Neural progenitor cell (in vitro differentiated cells): ENCODE measurements around the gene PPL. TPM values are rescaled to one million over a fixed set of nuclear protein-coding genes. Genes with fewer than 3 reads are reported as not detected.

Experiments used
- DNase-seq: peaks from one replicate; pipeline ENCODE4 v3.0.0-alpha.2; 2016; ENCODE audit warnings: low spot score
- H2AFZ ChIP-seq: fragments of 200-600 bp; sonication (generic); replicated peaks from 2 replicates; pipeline ENCODE4 v1.6.1; 2016; ENCODE audit warnings: antibody characterized with exemption
- H3F3A ChIP-seq: fragments of 200-600 bp; sonication (generic); 2 replicates; pipeline ENCODE4 v1.6.1; 2016; ENCODE audit warnings: antibody characterized with exemption, low read depth
- H3K27ac ChIP-seq: fragments of 200-600 bp; sonication (generic); 2 replicates; pipeline ENCODE4 v1.5.1; 2016; ENCODE audit warnings: mild to moderate bottlenecking
- H3K27me3 ChIP-seq: fragments of 200-600 bp; sonication (generic); 2 replicates; pipeline ENCODE4 v1.6.1; 2016; ENCODE audit warnings: mild to moderate bottlenecking, moderate library complexity
- H3K36me3 ChIP-seq: fragments of 200-600 bp; sonication (generic); 2 replicates; pipeline ENCODE4 v1.5.1; 2016
- H3K4me1 ChIP-seq: fragments of 200-600 bp; sonication (generic); 2 replicates; pipeline ENCODE4 v1.6.1; 2016; ENCODE audit warnings: mixed run types
- H3K4me2 ChIP-seq: fragments of 200-600 bp; sonication (generic); 2 replicates; pipeline ENCODE4 v1.6.1; 2016
- H3K4me3 ChIP-seq: fragments of 200-600 bp; sonication (generic); 2 replicates; pipeline ENCODE4 v1.5.1; 2016
- H3K79me2 ChIP-seq: fragments of 200-600 bp; sonication (generic); 2 replicates; pipeline ENCODE4 v1.6.1; 2016; ENCODE audit warnings: low read depth
- H3K9ac ChIP-seq: fragments of 200-600 bp; sonication (generic); 2 replicates; pipeline ENCODE4 v1.6.1; 2016
- H3K9me3 ChIP-seq: fragments of 200-600 bp; sonication (generic); 2 replicates; pipeline ENCODE4 v1.5.1; 2016; ENCODE audit warnings: low read depth
- H4K20me1 ChIP-seq: fragments of 200-600 bp; sonication (generic); 2 replicates; pipeline ENCODE4 v1.6.1; 2016; ENCODE audit warnings: low read depth
- H3K27ac Mint-ChIP-seq: 3 replicates; pipeline ENCODE4 v1.8.0; 2021; ENCODE audit warnings: mixed read lengths
- H3K27me3 Mint-ChIP-seq: 2 replicates; pipeline ENCODE4 v1.8.0; 2022; ENCODE audit warnings: low read depth, mild to moderate bottlenecking, inconsistent platforms, moderate library complexity, mixed read lengths; ENCODE audit not compliant: insufficient read depth
- H3K36me3 Mint-ChIP-seq: 3 replicates; pipeline ENCODE4 v1.8.0; 2021; ENCODE audit warnings: mixed read lengths
- H3K4me1 Mint-ChIP-seq: 3 replicates; pipeline ENCODE4 v1.8.0; 2021; ENCODE audit warnings: mixed read lengths
- H3K4me3 Mint-ChIP-seq: 3 replicates; pipeline ENCODE4 v1.8.0; 2021; ENCODE audit warnings: mild to moderate bottlenecking, moderate library complexity, mixed read lengths
- H3K9me3 Mint-ChIP-seq: 3 replicates; pipeline ENCODE4 v1.8.0; 2020; ENCODE audit warnings: mixed read lengths
- CTCF ChIP-seq: fragments of 200-600 bp; sonication (generic); IDR thresholded peaks from 2 replicates; pipeline ENCODE4 v1.5.1; 2017; ENCODE audit warnings: antibody characterized with exemption, mild to moderate bottlenecking
- EZH2 ChIP-seq: fragments of 200-600 bp; sonication (generic); IDR thresholded peaks from 2 replicates; pipeline ENCODE4 v1.6.1; 2017; ENCODE audit warnings: antibody characterized with exemption, mild to moderate bottlenecking, moderate library complexity
- EZH2phosphoT487 ChIP-seq: fragments of 200-600 bp; sonication (generic); IDR thresholded peaks from 2 replicates; pipeline ENCODE4 v1.6.1; 2017; ENCODE audit warnings: antibody characterized with exemption
- total RNA-seq: library from RNA; depleted of rRNA; stranded (reverse); fragments of >200 nt; gene quantifications from 2 replicates; pipeline ENCODE4 v1.2.3, GENCODE V29; 2015; ENCODE audit warnings: low replicate concordance

PPL gene
- total RNA-seq, 1 donor from 2014 or later, result 1.0 TPM

- Mint-ChIP-seq H3K9me3 (no peaks in the 10 kb centered on the region), H3K4me1 (peaks cover 40% of the 10 kb centered on the region), H3K27ac (no peak overlapping the region), H3K4me3 (peak overlapping the region; percentile 92), H3K27me3 (no peaks in the 10 kb centered on the region), H3K36me3 (peaks cover 8% of the 10 kb centered on the region)
- Histone ChIP-seq H3K79me2 (peaks cover 80% of the 10 kb centered on the region), H3K4me2 (peak overlapping the region; percentile 77), H3K36me3 (peaks cover 9% of the 10 kb centered on the region), H3K4me1 (peaks cover 27% of the 10 kb centered on the region), H3K27me3 (no peaks in the 10 kb centered on the region), H3F3A (peaks cover 25% of the 10 kb centered on the region), H3K4me3 (peak overlapping the region; percentile 91), H3K27ac (peak overlapping the region; percentile 68), H3K9me3 (no peaks in the 10 kb centered on the region), H4K20me1 (peaks cover 52% of the 10 kb centered on the region), H3K9ac (peak overlapping the region; percentile 96), H2AFZ (peak overlapping the region; percentile 68)
- peak; percentile 72 for DNase-seq
- no peak for TF ChIP-seq CTCF
- no peak for TF ChIP-seq EZH2
- no peak for TF ChIP-seq EZH2phosphoT487
Measured at GRCh38 chr16:4846503-4846900, 90.4 kb downstream of the PPL start.

GRCh38 chr16:4840984-4841383, 96.0 kb downstream of the PPL start:
- H3K27ac Mint-ChIP-seq, result no peak overlapping the region
- Histone ChIP-seq H3K4me2 (no peak overlapping the region), H3F3A (peaks cover 9% of the 10 kb centered on the region), H3K4me3 (no peak overlapping the region), H2AFZ (no peak overlapping the region), H3K9ac (no peak overlapping the region), H4K20me1 (peaks cover 16% of the 10 kb centered on the region), H3K27ac (no peak overlapping the region), H3K36me3 (peaks cover 9% of the 10 kb centered on the region), H3K27me3 (no peaks in the 10 kb centered on the region), H3K4me1 (peaks cover 7% of the 10 kb centered on the region), H3K79me2 (peaks cover 34% of the 10 kb centered on the region), H3K9me3 (no peaks in the 10 kb centered on the region)
- peaks cover 26% of the 10 kb centered on the region for H3K36me3 Mint-ChIP-seq
- H3K4me1 Mint-ChIP-seq, result peaks cover 7% of the 10 kb centered on the region
- H3K4me3 Mint-ChIP-seq, result no peak overlapping the region
- H3K9me3 Mint-ChIP-seq, result no peaks in the 10 kb centered on the region
- H3K27me3 Mint-ChIP-seq, result no peaks in the 10 kb centered on the region
- TF ChIP-seq EZH2phosphoT487 (no peak), CTCF (no peak), EZH2 (no peak)
- DNase-seq, result no peak

GRCh38 chr16:4839942-4840341, 97.0 kb downstream of the PPL start:
- no peak overlapping the region for H2AFZ ChIP-seq
- no peaks in the 10 kb centered on the region for H3K9me3 Mint-ChIP-seq

GRCh38 chr16:4837733-4838501, 99.0 kb downstream of the PPL start:
- Histone ChIP-seq H4K20me1 (peaks cover 4% of the 10 kb centered on the region), H3K27ac (no peak overlapping the region), H3K4me3 (no peak overlapping the region), H2AFZ (no peak overlapping the region), H3K4me1 (no peaks in the 10 kb centered on the region), H3K4me2 (no peak overlapping the region), H3K9ac (no peak overlapping the region), H3K36me3 (peaks cover 6% of the 10 kb centered on the region), H3K79me2 (peaks cover 6% of the 10 kb centered on the region), H3F3A (peaks cover 6% of the 10 kb centered on the region), H3K27me3 (no peaks in the 10 kb centered on the region), H3K9me3 (no peaks in the 10 kb centered on the region)
- H3K4me3 Mint-ChIP-seq, result no peak overlapping the region
- no peaks in the 10 kb centered on the region for H3K4me1 Mint-ChIP-seq
- TF ChIP-seq EZH2 (no peak), CTCF (no peak), EZH2phosphoT487 (no peak)
- peaks cover 19% of the 10 kb centered on the region for H3K36me3 Mint-ChIP-seq
- no peak overlapping the region for H3K27ac Mint-ChIP-seq
- no peak for DNase-seq
- H3K27me3 Mint-ChIP-seq, result no peaks in the 10 kb centered on the region
- H3K9me3 Mint-ChIP-seq, result no peaks in the 10 kb centered on the region

More at GRCh38 chr16:4839942-4840341, 97.0 kb downstream of the PPL start:
- no peak for TF ChIP-seq EZH2phosphoT487
- Histone ChIP-seq H4K20me1 (peaks cover 10% of the 10 kb centered on the region), H3K27me3 (no peaks in the 10 kb centered on the region), H3K79me2 (peaks cover 23% of the 10 kb centered on the region), H3K9ac (no peak overlapping the region), H3K4me3 (no peak overlapping the region), H3K36me3 (peaks cover 9% of the 10 kb centered on the region), H3K9me3 (no peaks in the 10 kb centered on the region), H3F3A (peaks cover 9% of the 10 kb centered on the region), H3K4me1 (no peaks in the 10 kb centered on the region), H3K4me2 (no peak overlapping the region), H3K27ac (no peak overlapping the region)
- DNase-seq, result no peak
- Mint-ChIP-seq H3K4me1 (no peaks in the 10 kb centered on the region), H3K27ac (no peak overlapping the region), H3K27me3 (no peaks in the 10 kb centered on the region), H3K4me3 (no peak overlapping the region), H3K36me3 (peaks cover 21% of the 10 kb centered on the region)
